Activated T-helper 2 cell treated with anti-CD3 and anti-CD28 coated beads, Interferon-gamma antibody, Interleukin-2, Interleukin-4, amounts not matched to agents 10 μg/mL and 5 μg/mL and 100 μg/mL, durations not matched to agents 14 hours and 24 hours and 36 hours (primary cell): ENCODE measurements around the gene IZUMO2. TPM values are rescaled to one million over a fixed set of nuclear protein-coding genes. Genes with fewer than 3 reads are reported as not detected.
"Not testable (repeated sequence)": the region's sequence is repeated elsewhere in the genome, so short reads cannot be mapped to it uniquely, and the experiment has no call there.

Experiments
- DNase-seq: peaks from one replicate; pipeline ENCODE4 v3.0.0; 2021; ENCODE audit warnings: low spot score
- H3K27ac Mint-ChIP-seq: one replicate; pipeline ENCODE4 v1.8.0; 2021; ENCODE audit warnings: mixed read lengths
- H3K27me3 Mint-ChIP-seq: one replicate; pipeline ENCODE4 v1.8.0; 2021; ENCODE audit warnings: low read depth, mixed read lengths
- H3K36me3 Mint-ChIP-seq: one replicate; pipeline ENCODE4 v1.8.0; 2021; ENCODE audit warnings: low read depth, mixed read lengths
- H3K4me1 Mint-ChIP-seq: one replicate; pipeline ENCODE4 v1.8.0; 2021; ENCODE audit warnings: low read depth, mixed read lengths
- H3K4me3 Mint-ChIP-seq: one replicate; pipeline ENCODE4 v1.8.0; 2021; ENCODE audit warnings: low read depth, mild to moderate bottlenecking, moderate library complexity, mixed read lengths
- H3K9me3 Mint-ChIP-seq: one replicate; pipeline ENCODE4 v1.8.0; 2021; ENCODE audit warnings: mixed read lengths
- intact Hi-C: fragments of 100-400 bp; cut with micrococcal nuclease; formaldehyde crosslinking; loops from one replicate; pipeline ENCODE4 v1.15.1; 2023
- total RNA-seq: library from RNA; stranded (reverse); gene quantifications from 2 replicates; pipeline ENCODE4 v1.2.3, GENCODE V29; 2022

IZUMO2 gene
- total RNA-seq, 1 donor from 2014 or later, result not detected

DNA sequence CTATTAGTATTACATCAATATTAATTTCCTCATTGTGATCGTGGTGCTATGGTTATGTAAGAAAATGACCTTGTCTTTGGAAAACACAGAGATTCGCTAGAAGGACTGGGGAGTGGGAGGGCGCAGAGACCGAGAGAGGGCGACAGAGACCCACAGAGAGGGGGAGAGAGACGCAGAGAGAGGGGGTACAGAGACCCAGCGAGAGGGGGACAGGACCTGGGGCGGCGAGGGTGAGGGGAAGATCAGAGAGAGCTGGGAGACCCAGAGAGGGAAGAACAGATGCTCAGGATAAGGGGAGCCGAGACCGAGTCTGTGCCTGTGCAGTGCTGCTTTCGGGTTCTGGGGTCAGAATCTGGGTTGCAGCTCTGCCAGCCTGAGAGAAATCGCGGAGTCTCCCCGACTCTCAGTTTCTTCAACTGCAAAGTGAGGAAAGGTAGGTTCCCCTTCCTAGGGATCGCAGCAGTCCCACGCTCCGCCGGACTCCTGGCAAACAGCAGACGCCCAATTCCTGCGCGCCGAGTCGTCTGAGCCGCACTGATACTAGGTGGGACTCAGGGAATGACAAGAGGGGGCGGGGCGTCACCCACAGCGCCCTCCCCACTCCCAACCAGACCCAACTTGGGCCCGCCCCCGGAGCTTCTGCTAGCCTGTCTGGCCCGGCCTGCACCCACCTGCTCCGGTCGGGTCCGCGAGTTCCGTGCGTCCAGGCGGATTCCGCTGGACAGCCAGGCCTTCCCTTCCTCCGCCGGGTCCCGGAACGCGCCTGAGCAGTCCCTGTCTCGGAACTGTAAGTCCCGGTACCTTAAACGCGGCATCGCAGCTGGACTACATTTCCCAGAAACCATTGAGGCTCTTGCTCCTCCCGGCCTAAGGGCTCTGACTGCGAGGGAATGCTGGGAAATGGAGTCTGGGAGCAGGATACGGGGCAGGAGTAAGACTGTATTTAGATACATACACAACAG, 15.3 kb downstream of the IZUMO2 start:
- H3K4me1 Mint-ChIP-seq, result peaks cover 8% of the 10 kb centered on the region
- H3K9me3 Mint-ChIP-seq, result peaks cover 5% of the 10 kb centered on the region
- no peaks in the 10 kb centered on the region for H3K36me3 Mint-ChIP-seq
- no peak overlapping the region for H3K27ac Mint-ChIP-seq
- intact Hi-C loops, result no loop called here
- DNase-seq, result peak; percentile 50
- H3K27me3 Mint-ChIP-seq, result peaks cover 14% of the 10 kb centered on the region
- peak overlapping the region; percentile 73 for H3K4me3 Mint-ChIP-seq

- H3K27me3 Mint-ChIP-seq, DNase-seq, H3K9me3 Mint-ChIP-seq, H3K27ac Mint-ChIP-seq, H3K4me1 Mint-ChIP-seq, intact Hi-C loops, H3K36me3 Mint-ChIP-seq, H3K4me3 Mint-ChIP-seq: not testable (repeated sequence)
These were observed 21.2 kb downstream of the IZUMO2 start for GRCh38 chr19:50141921-50142320.

DNA sequence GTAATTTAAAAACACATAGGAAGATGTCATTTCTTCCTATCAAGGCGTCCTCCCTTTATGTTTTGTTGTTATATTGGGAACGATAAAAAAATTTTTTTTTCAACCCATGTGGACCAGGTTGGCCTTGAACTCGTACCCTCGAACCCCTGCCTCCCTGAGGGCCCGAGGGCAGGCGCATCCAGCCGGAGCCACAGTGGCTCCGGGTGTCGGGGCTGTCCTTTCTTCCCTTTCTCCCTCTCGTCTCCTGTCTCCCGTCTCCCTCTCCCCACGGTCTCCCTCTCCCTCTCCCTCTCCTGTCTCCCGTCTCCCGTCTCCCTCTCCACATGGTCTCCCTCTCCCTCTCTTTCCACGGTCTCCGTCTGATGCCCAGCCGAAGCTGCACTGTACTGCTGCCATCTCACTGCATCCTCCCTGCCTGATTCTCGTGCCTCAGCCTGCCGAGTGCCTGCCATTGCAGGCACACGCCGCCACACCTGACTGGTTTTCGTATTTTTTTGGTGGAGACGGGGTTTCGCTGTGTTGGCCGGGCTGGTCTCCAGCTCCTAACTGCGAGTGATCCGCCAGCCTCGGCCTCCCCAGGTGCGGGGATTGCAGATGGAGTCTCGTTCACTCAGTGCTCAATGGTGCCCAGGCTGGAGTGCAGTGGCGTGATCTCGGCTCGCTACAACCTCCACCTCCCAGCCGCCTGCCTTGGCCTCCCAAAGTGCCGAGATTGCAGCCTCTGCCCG, 22.8 kb downstream of the IZUMO2 start:
- intact Hi-C loops, H3K36me3 Mint-ChIP-seq, H3K4me1 Mint-ChIP-seq, H3K27ac Mint-ChIP-seq, DNase-seq, H3K9me3 Mint-ChIP-seq, H3K27me3 Mint-ChIP-seq, H3K4me3 Mint-ChIP-seq: not testable (repeated sequence)

- H3K27me3 Mint-ChIP-seq, intact Hi-C loops, DNase-seq, H3K36me3 Mint-ChIP-seq, H3K4me1 Mint-ChIP-seq, H3K27ac Mint-ChIP-seq, H3K4me3 Mint-ChIP-seq, H3K9me3 Mint-ChIP-seq: not testable (repeated sequence)
These were observed 26.3 kb downstream of the IZUMO2 start for GRCh38 chr19:50136603-50137365.

DNA sequence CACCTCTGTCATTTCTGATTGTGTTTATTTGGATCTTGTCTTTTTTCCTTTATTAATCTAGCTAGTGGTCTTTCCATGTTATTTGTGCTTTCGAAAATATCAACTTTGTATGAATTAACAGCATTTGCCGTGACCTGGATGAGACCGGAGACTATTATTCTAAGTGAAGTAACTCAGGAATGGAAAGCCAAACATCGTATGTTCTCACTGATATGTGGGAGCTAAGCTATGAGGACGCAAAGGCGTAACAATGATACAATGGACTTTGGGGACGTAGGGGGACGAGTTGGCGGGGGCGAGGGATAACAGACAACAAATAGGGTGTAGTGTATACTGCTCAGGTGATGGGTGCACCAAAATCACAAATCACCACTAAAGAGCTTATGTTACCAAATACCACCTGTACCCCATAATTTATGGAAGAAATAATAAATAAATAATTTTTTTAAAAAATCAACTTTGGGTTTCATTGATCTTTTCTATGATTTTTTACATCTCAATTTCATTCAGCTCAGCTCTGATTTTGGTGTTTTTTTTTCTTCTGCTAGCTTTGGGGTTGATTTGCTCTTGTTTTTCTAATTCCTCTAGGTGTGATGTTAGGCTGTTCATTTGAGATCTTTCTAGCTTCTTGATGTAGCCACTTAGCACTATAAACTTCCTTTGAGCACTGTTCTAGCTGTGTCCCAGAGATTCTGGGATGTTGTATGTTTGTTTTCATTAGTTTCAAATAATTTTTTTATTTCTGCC, 27.1 kb downstream of the IZUMO2 start:
- H3K27me3 Mint-ChIP-seq, H3K36me3 Mint-ChIP-seq, H3K27ac Mint-ChIP-seq, intact Hi-C loops, H3K4me1 Mint-ChIP-seq, H3K4me3 Mint-ChIP-seq, H3K9me3 Mint-ChIP-seq: not testable (repeated sequence)
- peak; percentile 17 for DNase-seq

- H3K36me3 Mint-ChIP-seq, intact Hi-C loops, H3K27me3 Mint-ChIP-seq, H3K27ac Mint-ChIP-seq, H3K9me3 Mint-ChIP-seq, H3K4me3 Mint-ChIP-seq, DNase-seq, H3K4me1 Mint-ChIP-seq: not testable (repeated sequence)
These were observed 28.0 kb downstream of the IZUMO2 start for GRCh38 chr19:50134777-50135719.

DNA sequence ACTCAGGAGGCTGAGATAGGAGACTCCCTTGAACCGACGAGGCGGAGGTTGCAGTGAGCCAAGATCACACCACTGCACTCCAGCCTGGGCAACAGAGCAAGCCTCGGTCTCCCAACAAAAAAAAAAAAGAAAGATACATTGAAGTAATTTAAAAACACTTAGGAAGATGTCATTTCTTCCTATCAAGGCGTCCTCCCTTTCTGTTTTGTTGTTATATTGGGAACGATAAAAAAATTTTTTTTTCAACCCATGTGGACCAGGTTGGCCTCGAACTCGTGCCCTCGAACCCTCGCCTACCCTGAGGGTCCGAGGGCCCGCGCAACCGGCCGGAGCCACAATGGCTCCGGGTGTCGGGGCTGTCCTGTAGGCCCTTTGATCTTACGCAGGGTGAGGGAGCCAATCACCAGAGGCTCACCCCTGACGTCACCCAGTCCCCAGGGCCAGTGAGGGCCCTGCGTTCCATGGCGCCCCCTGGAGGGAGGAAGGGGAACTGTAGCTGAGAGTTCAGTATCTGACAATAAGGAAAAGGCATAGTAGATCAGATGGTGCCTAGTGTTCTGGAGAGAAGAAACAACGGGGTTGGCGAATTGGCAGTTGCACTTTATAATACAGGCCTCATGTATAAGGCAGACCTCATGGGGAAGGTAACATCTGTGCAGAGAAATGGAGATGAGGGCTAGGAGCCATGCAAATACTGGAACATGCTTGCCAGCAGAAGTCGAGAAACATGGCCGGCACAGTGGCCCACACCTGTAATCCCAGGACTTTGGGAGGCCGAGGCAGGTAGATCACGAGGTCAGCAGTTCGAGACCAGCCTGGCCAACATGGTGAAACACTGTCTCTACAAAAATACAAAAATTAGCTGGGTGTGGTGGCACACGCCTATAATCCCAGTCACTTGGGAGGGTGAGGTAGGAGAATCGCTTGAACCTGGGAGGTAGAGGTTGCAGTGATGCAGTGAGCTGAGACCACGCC, 29.3 kb downstream of the IZUMO2 start:
- H3K9me3 Mint-ChIP-seq, H3K4me1 Mint-ChIP-seq, H3K27me3 Mint-ChIP-seq, H3K4me3 Mint-ChIP-seq, H3K36me3 Mint-ChIP-seq, DNase-seq, intact Hi-C loops, H3K27ac Mint-ChIP-seq: not testable (repeated sequence)

- H3K4me3 Mint-ChIP-seq, intact Hi-C loops, H3K9me3 Mint-ChIP-seq, H3K27ac Mint-ChIP-seq, H3K27me3 Mint-ChIP-seq, H3K36me3 Mint-ChIP-seq, DNase-seq, H3K4me1 Mint-ChIP-seq: not testable (repeated sequence)
These were observed 59.1 kb downstream of the IZUMO2 start for GRCh38 chr19:50104012-50104411.

- H3K4me1 Mint-ChIP-seq, H3K27me3 Mint-ChIP-seq, H3K36me3 Mint-ChIP-seq, H3K27ac Mint-ChIP-seq, intact Hi-C loops, H3K9me3 Mint-ChIP-seq, H3K4me3 Mint-ChIP-seq, DNase-seq: not testable (repeated sequence)
These were observed 59.7 kb downstream of the IZUMO2 start for GRCh38 chr19:50103405-50103804.
